Cardiac fibroblast (primary cell): Measurements from ENCODE around the gene CCL20.
A peak's percentile ranks its signal among the peaks of the same experiment; 100 is the strongest.

Source experiments
- DNase-seq, 2 donors: peaks; one replicate each; pipeline versions ENCODE4 v3.0.0 to v3.0.0-alpha.2; 2010; ENCODE audit warnings: low read depth in 2 of 2
- H3K4me3 ChIP-seq, 2 donors: replicated peaks in 1 of 2; 1 replicate in 1 of 2; 2 replicates in 1 of 2; pipeline ENCODE4 v1.5.1; 2011; ENCODE audit warnings: low read depth in 2 of 2, low read length in 2 of 2, mild to moderate bottlenecking in 2 of 2, moderate library complexity in 1 of 2
- TF ChIP-seq, protein P1 (sequence below): IDR thresholded peaks from one replicate; pipeline ENCODE4 v1.5.1; 2011; ENCODE audit warnings: low read depth, mild to moderate bottlenecking, low read length, inconsistent platforms

The CCL20 gene

GRCh38 chr2:227822416-227823003 is 8.9 kb downstream of the CCL20 start:
- no peak for DNase-seq
- TF ChIP-seq, protein P1, sequence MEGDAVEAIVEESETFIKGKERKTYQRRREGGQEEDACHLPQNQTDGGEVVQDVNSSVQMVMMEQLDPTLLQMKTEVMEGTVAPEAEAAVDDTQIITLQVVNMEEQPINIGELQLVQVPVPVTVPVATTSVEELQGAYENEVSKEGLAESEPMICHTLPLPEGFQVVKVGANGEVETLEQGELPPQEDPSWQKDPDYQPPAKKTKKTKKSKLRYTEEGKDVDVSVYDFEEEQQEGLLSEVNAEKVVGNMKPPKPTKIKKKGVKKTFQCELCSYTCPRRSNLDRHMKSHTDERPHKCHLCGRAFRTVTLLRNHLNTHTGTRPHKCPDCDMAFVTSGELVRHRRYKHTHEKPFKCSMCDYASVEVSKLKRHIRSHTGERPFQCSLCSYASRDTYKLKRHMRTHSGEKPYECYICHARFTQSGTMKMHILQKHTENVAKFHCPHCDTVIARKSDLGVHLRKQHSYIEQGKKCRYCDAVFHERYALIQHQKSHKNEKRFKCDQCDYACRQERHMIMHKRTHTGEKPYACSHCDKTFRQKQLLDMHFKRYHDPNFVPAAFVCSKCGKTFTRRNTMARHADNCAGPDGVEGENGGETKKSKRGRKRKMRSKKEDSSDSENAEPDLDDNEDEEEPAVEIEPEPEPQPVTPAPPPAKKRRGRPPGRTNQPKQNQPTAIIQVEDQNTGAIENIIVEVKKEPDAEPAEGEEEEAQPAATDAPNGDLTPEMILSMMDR = no peak
- no peak overlapping the region for H3K4me3 ChIP-seq

DNA sequence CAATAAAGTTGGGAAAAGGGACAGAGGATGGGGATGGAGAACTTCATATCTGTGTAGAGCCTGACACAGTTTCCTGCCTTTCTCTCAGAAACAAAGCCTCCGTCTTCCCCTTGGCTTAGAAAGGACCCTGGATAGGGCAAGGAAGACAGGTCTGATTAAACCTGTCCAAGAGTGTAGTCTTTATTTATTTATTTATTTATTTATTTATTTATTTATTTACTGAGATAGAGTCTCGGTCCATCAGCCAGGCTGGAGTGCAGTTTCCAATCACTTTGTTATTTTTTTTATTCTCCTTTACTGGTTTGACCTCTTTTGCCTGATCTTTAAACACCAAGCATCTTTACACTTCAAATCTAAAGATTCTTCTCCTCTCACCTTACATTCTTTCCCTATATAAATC is 10.3 kb downstream of the CCL20 start:
- TF ChIP-seq, protein P1 = no peak
- no peak overlapping the region for H3K4me3 ChIP-seq
- DNase-seq = no peak

GRCh38 chr2:227824711-227825110 is 11.1 kb downstream of the CCL20 start:
- TF ChIP-seq, protein P1 = no peak
- peak in 1 of 2 donors; percentile 49 for DNase-seq
- no peak overlapping the region for H3K4me3 ChIP-seq

DNA sequence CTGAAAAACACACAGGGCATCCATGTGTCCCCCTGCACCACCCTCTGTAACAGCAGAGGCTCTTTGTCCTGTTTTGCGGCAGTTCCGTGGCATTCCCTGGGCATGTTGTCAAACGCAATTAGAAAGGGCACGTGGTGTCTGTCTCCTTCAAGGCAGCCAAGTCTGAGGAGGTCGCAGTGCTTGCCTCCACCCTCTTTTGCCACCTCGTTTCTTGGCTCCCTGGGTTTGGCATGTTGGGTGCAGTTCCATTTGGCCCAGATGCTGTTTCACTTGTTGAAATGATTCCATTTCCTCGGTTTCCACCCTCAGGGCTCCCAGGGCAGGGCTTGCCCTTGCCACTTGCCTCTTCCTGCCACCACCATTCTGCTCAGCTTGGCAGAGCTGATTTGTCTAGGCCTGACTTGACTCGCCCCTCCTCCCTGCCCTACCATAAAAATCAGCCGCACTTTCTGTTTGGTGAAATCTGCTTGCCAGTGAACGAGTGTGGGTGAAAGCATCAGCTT is 12.4 kb downstream of the CCL20 start:
- TF ChIP-seq, protein P1 = no peak
- DNase-seq = no peak

DNA sequence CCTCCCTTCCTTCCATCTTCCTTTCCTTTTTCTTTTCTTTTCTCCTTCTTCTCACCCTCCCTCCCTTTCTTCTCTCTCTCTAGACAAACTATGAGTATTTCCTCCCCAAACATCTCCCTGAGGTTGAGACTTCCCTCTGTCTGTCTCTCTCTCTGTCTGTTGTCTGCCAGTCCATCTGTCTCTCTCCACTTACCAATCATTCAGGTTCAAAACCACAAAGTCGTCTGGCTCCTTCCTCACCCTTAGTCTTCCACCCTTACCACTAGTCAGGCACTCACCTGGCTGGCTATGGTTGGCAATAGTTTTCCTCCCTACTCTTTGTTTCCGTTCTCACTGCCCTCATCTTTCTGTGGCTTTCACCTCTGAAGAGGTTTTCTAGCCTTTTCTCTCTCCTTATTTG is 12.9 kb downstream of the CCL20 start:
- no peak for DNase-seq
- TF ChIP-seq, protein P1 = no peak
- H3K4me3 ChIP-seq = no peak overlapping the region

More for the DNA sequence above, 12.4 kb downstream of the CCL20 start:
- H3K4me3 ChIP-seq = no peak overlapping the region

DNA sequence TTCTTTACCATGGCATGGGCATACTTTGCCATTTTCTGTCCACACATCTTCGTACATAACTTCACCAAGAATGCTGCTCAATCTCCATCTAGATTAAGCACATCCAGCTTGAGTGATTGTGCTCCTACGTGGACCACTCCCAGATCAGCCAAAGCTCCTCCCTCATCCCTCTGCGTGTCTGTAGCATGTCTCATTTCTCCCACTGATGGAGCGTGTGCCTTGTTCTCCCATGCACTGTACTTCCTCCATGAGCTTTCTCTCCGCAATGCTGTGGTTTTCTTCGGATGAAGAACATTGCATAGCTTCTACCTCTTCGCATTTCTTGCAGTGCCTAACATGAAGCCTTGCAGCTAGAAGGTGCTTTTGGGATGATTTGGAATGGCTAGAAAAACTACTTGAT is 13.5 kb downstream of the CCL20 start:
- DNase-seq = no peak
- H3K4me3 ChIP-seq = no peak overlapping the region
- TF ChIP-seq, protein P1 = no peak

DNA sequence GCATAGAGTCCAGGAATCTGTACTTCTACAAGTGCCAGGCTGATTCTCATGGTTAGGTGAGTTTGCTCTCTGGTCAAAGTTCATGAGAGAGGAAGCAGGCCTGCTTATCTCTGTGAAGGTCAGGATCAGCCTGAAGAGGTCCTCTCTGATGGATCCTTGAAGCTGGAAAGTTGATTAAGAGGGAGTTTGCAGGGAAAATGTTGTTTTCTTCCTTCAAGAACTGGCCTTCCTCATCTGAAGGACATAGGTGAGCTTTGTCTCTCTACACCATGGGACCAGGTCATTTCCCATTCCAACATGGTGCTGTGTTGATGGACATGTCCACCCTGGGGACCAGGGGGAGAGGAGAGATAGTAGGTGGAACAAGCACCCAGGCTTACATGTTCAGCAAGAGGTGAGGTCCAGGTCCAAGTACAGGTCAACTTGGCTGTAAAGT is 14.9 kb downstream of the CCL20 start:
- TF ChIP-seq, protein P1 = no peak
- no peak overlapping the region for H3K4me3 ChIP-seq
- no peak for DNase-seq
